HG03139 (cell line): ENCODE measurements around the gene PGAP3.
"Not testable (repeated sequence)": the region's sequence is repeated elsewhere in the genome, so short reads cannot be mapped to it uniquely, and the experiment has no call there.

Experiments used
- ATAC-seq: cut with Tn5 transposase; IDR thresholded peaks from one replicate; pipeline ENCODE4 v1.9.1; 2021; ENCODE audit not compliant: unreplicated experiment

PGAP3 gene

DNA sequence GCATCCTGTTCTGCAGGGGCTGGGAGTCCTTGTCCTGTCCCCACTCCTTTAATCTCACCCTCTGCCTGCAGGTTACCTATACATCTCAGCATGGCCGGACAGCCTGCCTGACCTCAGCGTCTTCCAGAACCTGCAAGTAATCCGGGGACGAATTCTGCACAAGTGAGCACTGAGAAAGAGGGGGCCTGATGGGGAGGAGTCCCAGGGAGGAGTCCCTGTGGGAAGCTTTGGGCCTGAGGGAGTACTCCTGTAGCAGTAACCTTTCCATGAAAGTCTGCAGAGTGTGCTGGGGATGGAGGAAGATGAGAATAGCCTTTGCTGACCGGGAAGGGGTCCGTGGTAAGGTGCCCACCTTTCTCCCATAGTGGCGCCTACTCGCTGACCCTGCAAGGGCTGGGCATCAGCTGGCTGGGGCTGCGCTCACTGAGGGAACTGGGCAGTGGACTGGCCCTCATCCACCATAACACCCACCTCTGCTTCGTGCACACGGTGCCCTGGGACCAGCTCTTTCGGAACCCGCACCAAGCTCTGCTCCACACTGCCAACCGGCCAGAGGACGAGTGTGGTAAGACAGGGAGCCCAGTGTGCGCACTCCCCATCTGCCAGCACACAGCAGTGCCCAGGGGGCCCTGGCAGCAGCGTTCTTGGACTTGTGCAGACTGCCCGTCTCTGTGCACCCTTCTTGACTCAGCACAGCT is 27.7 kb upstream of the PGAP3 start:
- ATAC-seq, result no peak

GRCh38 chr17:39714234-39714633 is 26.4 kb upstream of the PGAP3 start:
- ATAC-seq, result no peak

- ATAC-seq, result no peak
Measured at GRCh38 chr17:39711851-39712250, 24.0 kb upstream of the PGAP3 start.

DNA sequence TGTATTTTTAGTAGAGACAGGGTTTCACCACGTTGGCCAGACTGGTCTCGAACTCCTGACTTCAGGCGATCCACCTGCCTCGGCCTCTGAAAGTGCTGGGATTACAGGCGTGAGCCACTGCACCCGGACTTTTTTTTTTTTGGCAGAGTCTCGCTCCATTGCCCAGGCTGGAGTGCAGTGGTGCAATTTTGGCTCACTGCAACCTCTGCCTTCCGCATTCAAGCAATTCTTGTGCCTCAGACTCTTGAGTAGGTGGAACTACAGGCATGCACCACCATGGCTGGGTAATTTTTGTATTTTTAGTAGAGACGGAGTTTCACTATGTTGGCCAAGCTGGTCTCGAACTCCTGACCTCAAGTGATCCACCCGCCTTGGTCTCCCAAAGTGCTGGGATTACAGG is 23.2 kb upstream of the PGAP3 start:
- not testable (repeated sequence) for ATAC-seq

GRCh38 chr17:39709998-39710964 is 22.4 kb upstream of the PGAP3 start:
- no peak for ATAC-seq

DNA sequence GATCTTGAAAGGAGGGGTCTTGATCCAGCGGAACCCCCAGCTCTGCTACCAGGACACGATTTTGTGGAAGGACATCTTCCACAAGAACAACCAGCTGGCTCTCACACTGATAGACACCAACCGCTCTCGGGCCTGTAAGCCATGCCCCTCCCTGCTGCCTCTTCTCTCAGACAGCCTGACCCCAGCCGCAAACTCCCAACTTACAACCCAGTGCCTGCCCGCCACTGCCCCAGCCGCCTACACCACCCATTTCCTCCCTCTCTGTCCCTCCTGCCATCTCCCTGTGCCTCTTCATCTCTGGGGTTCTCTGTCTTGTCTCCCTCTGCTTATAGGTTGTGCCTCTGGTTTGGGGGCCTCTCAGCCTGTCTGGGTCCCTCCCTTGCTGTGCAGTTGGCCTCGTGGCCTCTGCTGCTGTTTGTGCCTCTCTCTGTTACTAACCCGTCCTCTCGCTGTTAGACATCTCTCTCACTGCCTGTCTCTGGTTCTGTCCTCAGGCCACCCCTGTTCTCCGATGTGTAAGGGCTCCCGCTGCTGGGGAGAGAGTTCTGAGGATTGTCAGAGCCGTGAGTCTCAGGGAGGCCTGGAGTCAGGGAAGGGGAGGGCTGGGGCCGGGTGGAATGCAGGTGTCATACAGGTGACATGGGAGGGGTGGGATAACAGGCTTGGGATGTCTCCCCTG is 21.6 kb upstream of the PGAP3 start:
- no peak for ATAC-seq

- ATAC-seq, result no peak
Measured at GRCh38 chr17:39706921-39707337, 19.1 kb upstream of the PGAP3 start.

DNA sequence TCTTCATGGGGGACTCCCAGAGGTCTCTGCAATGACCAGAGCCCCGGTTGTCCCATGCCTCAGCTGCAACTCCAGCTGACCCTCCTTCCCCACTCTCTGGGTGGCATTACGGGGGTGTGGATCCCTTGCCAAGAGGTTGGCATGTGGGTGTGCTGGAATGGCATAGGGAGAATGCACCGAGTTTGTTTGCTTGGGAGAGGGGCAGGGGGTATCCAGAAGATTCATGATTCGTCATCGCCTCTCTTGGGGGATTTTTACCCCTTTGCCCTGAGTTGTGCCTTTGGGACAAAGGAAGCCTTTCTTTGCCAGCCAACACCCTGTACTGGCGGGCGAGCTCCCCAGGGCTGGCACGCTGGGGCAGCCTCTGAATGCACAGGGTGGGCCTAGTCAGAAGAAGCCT is 18.5 kb upstream of the PGAP3 start:
- no peak for ATAC-seq

DNA sequence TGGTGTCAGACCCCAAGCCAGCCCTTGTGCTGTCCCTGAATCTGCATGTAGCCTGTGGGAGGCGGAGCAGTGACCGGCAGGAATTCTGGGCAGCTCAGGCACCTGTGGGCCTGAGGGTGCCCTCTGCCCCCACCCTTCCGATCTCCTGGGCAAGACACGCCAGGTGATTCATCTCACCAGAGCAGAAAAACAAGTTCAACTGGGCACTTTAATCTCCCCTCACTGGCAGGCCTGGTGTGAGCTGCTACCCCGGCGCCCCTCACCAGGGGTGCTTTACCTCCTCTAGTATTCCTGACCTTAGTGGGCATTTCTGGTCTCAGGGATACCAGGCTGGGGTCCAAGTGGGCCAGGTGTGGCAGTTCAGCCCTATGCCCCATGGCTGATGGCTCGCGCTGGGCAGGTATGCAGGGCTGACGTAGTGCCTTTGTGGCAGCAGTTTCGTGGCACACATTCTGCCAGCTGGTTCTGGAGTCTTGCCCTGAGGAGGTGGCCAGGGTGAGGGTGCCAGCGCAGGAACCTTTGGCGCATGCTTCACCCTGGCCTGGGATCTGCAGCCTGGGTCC is 18.0 kb upstream of the PGAP3 start:
- ATAC-seq, result no peak

DNA sequence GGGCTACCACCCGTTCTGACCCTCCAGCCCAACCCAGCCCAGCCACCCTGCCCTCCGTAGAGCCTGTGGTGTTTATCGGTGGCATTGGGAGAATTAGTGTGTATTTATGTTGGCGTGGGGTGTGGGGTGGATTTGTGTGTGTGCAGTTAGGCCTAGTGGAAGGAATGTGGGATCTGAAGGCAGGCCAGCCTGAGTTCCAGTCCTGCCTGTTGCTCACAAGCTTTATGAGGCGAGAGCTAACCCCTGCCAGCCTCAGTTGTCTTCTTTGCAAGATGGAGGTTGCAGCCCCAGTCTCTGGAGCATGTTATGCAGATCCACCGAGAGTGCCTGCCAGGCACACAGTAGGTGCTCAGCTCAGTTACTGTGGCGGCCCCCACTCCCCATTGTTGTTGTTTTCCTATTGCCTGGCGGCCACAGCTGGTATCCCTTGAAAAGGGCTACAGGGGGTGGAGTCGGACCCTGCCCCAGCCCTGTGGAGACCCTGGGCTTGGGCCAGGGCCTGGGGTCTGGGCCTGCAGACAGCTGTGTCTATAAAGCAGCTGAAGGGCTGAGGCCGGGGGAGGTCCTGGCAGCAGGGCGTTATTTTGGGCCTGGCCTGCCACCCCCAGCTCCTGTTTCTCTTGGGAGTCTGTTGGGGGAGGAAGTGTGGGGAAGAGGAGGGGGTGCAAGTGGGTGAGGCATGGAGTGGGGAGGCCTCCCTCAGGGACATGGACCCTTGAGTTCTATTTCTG is 17.1 kb upstream of the PGAP3 start:
- ATAC-seq, result no peak

GRCh38 chr17:39703913-39704312 is 16.1 kb upstream of the PGAP3 start:
- ATAC-seq, result no peak

- ATAC-seq, result no peak
Measured at GRCh38 chr17:39702901-39703893, 15.3 kb upstream of the PGAP3 start.

DNA sequence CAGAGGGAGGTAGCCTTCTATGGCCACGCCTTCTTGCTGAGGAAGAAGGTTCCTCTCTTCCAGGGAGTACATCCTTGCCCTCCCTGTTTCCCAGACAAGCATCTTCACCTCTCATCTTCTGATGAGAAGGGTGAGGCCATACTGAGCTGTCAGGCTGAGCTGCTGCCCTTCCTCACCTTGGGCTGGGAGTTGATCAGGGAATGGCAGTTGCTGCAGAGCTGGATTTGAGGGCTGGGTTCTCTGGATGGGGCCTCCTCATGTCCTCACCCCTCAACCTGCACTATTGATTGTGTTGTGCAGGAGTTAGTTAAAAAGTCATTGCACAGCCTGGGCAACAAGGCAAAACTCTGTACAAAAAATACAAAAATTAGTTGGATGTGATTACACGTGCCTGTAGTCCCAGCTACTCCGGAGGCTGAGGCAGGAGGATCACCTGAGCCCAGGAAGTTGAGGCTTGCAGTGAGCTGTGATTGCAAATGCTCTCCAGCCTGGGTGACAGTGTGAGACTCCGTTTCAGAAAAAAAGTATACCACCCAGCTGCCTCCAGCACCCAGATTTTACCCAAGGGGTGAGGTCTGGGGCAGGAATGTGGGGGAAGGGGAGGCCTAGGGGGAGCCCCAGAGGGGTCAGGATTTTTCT is 14.0 kb upstream of the PGAP3 start:
- ATAC-seq, result no peak

GRCh38 chr17:39701012-39701783 is 13.3 kb upstream of the PGAP3 start:
- no peak for ATAC-seq

- ATAC-seq, result no peak
Measured at GRCh38 chr17:39700148-39700987, 12.5 kb upstream of the PGAP3 start.

GRCh38 chr17:39699818-39700147 is 11.9 kb upstream of the PGAP3 start, which contains the start of gene ERBB2:
TSS of gene ERBB2 (plus strand) at chr17:39700064. CDS start at chr17:39700239, 175 bp downstream.
- no peak for ATAC-seq

DNA sequence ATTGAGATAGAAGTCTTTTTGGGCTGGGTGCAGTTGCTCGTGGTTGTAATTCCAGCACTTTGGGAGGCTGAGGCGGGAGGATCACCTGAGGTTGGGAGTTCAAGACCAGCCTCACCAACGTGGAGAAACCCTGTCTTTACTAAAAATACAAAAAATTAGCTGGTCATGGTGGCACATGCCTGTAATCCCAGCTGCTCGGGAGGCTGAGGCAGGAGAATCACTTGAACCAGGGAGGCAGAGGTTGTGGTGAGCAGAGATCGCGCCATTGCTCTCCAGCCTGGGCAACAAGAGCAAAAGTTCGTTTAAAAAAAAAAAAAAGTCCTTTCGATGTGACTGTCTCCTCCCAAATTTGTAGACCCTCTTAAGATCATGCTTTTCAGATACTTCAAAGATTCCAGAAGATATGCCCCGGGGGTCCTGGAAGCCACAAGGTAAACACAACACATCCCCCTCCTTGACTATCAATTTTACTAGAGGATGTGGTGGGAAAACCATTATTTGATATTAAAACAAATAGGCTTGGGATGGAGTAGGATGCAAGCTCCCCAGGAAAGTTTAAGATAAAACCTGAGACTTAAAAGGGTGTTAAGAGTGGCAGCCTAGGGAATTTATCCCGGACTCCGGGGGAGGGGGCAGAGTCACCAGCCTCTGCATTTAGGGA is 11.4 kb upstream of the PGAP3 start:
- not testable (repeated sequence) for ATAC-seq
